Left kidney (tissue), 2 donors: Measurements from ENCODE around the gene SNCAIP. TPM values are rescaled to one million over a fixed set of nuclear protein-coding genes. Genes with fewer than 3 reads are reported as not detected.

Experiments used
- DNase-seq: peaks from one replicate; pipeline ENCODE4 v3.0.0-alpha.2; 2013
- polyA plus RNA-seq: library from polyadenylated mRNA; unstranded; fragments of 120-200 nt; gene quantifications from one replicate; pipeline ENCODE4 v1.2.1, GENCODE V29; 2013; ENCODE audit not compliant: insufficient read length

The SNCAIP gene
- polyA plus RNA-seq, 1 donor: 26.1 TPM

GRCh38 chr5:122500245-122501088 lies 188.4 kb downstream of the SNCAIP start:
- peak; percentile 76 for DNase-seq

DNA sequence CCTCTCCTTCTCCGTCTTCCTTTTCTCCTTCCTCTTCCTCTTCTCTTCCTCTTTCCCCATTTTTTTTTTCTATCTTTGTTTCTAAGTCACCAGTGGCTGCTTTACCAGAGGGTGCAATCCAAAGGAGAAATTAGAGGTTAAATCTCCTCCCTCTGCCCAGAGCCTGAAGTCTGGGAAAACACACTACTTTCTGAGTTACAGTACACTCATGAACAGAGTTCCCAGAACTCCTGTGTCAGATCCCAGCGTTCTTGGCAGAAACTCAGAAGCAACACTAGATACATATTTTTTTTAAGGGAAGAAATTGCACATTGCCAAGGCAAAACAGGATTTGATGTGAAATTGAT lies 189.0 kb downstream of the SNCAIP start:
- DNase-seq: no peak

- no peak for DNase-seq
These were observed 195.0 kb downstream of the SNCAIP start for GRCh38 chr5:122507045-122507444.

GRCh38 chr5:122507581-122507980 lies 195.5 kb downstream of the SNCAIP start:
- DNase-seq: no peak

- no peak for DNase-seq
These were observed 196.6 kb downstream of the SNCAIP start for GRCh38 chr5:122508623-122509022.

Other genes starting within 250 kb of the SNCAIP start
- 40.5 TPM for gene LOX, start 234.0 kb upstream of the SNCAIP start, polyA plus RNA-seq
- 0.88 TPM for gene ZNF474, start 182.7 kb upstream of the SNCAIP start, polyA plus RNA-seq